K562 (cell line): Measurements from ENCODE around the gene TAS2R41. TPM values are rescaled to one million over a fixed set of nuclear protein-coding genes. Genes with fewer than 3 reads are reported as not detected.

Experiments used
- ATAC-seq: fragments of 200-7000 bp; cut with Tn5 transposase; 3 replicates; pipeline ENCODE4 v1.9.1; 2020; ENCODE audit warnings: moderate library complexity
- BruUV-seq: library from RNA; stranded (reverse); fragments of 400-500 nt; replicated peaks from 2 replicates; lab custom pipeline; 2021; lab: Mats Ljungman, UMichigan
- CTCF ChIA-PET: fragments of 300-600 bp; formaldehyde crosslinking; extraction: SDS; loops from one replicate; lab custom pipeline; 2021; ENCODE audit warnings: low intra/inter-chr PET ratio; lab: Yijun Ruan, JAX
- POLR2A ChIA-PET: fragments of 300-600, 350-650 bp; sonication (Branson Sonifier 250); formaldehyde crosslinking; extraction: SDS; loops from one replicate; lab custom pipeline; 2021; ENCODE audit warnings: antibody characterized with exemption, inconsistent platforms; lab: Yijun Ruan, JAX
- DNase-seq, 4 experiments: peaks; one replicate each; pipeline versions ENCODE4 v3.0.0 to v3.0.0-alpha.2; 2011 to 2018; ENCODE audit warnings: low spot score in 3 of 4, mixed read lengths in 3 of 4; ENCODE audit errors: extremely low read depth in 1 of 4
- FAIRE-seq: peaks from 2 replicates; lab custom pipeline; 2011; peaks lifted over from hg19 to GRCh38; lab: Jason Lieb, UNC
- H2AFZ ChIP-seq: 2 replicates; pipeline ENCODE4 v1.6.0; 2011; ENCODE audit warnings: low read depth, low read length, control low read depth, inconsistent platforms
- H3K27ac ChIP-seq: fragments of 200-600 bp; 3 replicates; pipeline ENCODE4 v1.8.0; 2011; ENCODE audit warnings: low read depth, mild to moderate bottlenecking, control low read depth, inconsistent platforms, low read length, moderate library complexity, mixed read lengths; ENCODE audit errors: extremely low read depth
- H3K27me3 ChIP-seq, 2 experiments: fragments of 300-600 bp in 1 of 2; 2 replicates in 1 of 2; 3 replicates in 1 of 2; pipeline versions ENCODE4 v1.6.0 to v1.8.0; 2011; ENCODE audit warnings: inconsistent platforms in 2 of 2, low read length in 2 of 2, mild to moderate bottlenecking in 1 of 2, mixed read lengths in 1 of 2, moderate library complexity in 1 of 2; ENCODE audit not compliant: control insufficient read depth in 2 of 2, insufficient read depth in 2 of 2
- H3K36me3 ChIP-seq: fragments of 300-600 bp; 3 replicates; pipeline ENCODE4 v1.8.0; 2011; ENCODE audit warnings: mild to moderate bottlenecking, low read length, inconsistent platforms; ENCODE audit not compliant: control insufficient read depth, insufficient read depth
- H3K4me1 ChIP-seq, 2 experiments: fragments of 200-600 bp in 1 of 2; replicated peaks in 1 of 2; 2 replicates in 1 of 2; 3 replicates in 1 of 2; pipeline versions ENCODE4 v1.5.1 to v1.8.0; 2011; ENCODE audit warnings: inconsistent platforms in 2 of 2, low read length in 2 of 2, mild to moderate bottlenecking in 1 of 2, mixed read lengths in 1 of 2, moderate library complexity in 1 of 2; ENCODE audit not compliant: control insufficient read depth in 2 of 2, insufficient read depth in 2 of 2
- H3K4me2 ChIP-seq: 2 replicates; pipeline ENCODE4 v1.6.1; 2011; ENCODE audit warnings: low read length, control low read depth, inconsistent platforms, mixed read lengths; ENCODE audit not compliant: insufficient read depth
- H3K4me3 ChIP-seq: fragments of 200-600 bp; sonication (generic), shearing (Covaris generic); 2 replicates; pipeline ENCODE4 v1.5.1; 2016; ENCODE audit warnings: control low read depth, inconsistent platforms
- H3K79me2 ChIP-seq: fragments of 200-600 bp; 3 replicates; pipeline ENCODE4 v1.8.0; 2011; ENCODE audit warnings: low read length, inconsistent platforms; ENCODE audit not compliant: control insufficient read depth, insufficient read depth
- H3K9ac ChIP-seq, 2 experiments: 2 replicates each; pipeline versions ENCODE4 v1.6.0 to v1.6.1; 2011; ENCODE audit warnings: low read depth in 2 of 2, low read length in 2 of 2, control low read depth in 1 of 2, inconsistent platforms in 1 of 2, mild to moderate bottlenecking in 1 of 2, mixed read lengths in 1 of 2; ENCODE audit not compliant: insufficient read depth in 1 of 2
- H3K9me1 ChIP-seq: one replicate; pipeline ENCODE4 v1.6.0; 2011; ENCODE audit warnings: inconsistent platforms, mild to moderate bottlenecking, low read length, moderate library complexity; ENCODE audit not compliant: control insufficient read depth, insufficient read depth
- H3K9me3 ChIP-seq: replicated peaks from 2 replicates; pipeline ENCODE4 v1.5.1; 2011; ENCODE audit warnings: low read depth, low read length, inconsistent platforms; ENCODE audit not compliant: control insufficient read depth, insufficient read depth
- H4K20me1 ChIP-seq: replicated peaks from 2 replicates; pipeline ENCODE4 v1.6.1; 2011; ENCODE audit warnings: low read length, inconsistent platforms, mixed read lengths; ENCODE audit not compliant: control insufficient read depth, insufficient read depth
- ZNF143 ChIP-seq: sonication (generic); formaldehyde crosslinking; IDR thresholded peaks from 2 replicates; pipeline ENCODE4 v1.9.0; 2022; ENCODE audit warnings: mild to moderate bottlenecking, missing genetic modification reagents
- WGBS: fragments of 100-300 bp; shearing (Covaris generic); methylation state at CpG from one replicate; pipeline ENCODE4 v1.1.6; 2016; ENCODE audit warnings: low coverage, mixed read lengths; ENCODE audit not compliant: insufficient coverage; ENCODE audit errors: missing lambda C conversion rate; 5-methylcytosine and 5-hydroxymethylcytosine counted together
- in situ Hi-C: fragments of 300-500 bp; cut with MboI; formaldehyde crosslinking; loops from 4 replicates; pipeline ENCODE4 v1.15.0; 2018; ENCODE audit warnings: inconsistent platforms, mixed read lengths
- intact Hi-C: fragments of 100-400 bp; cut with micrococcal nuclease; formaldehyde crosslinking; loops from 2 replicates; pipeline ENCODE4 v1.14.2; 2022
- polyA plus RNA-seq, 8 experiments: library from polyadenylated mRNA; depleted of rRNA in 4 of 8; stranded (reverse) in 5 of 8; unstranded in 3 of 8; fragments of >200 nt; fragmentation: Nextera tagmentation in 2 of 8; fragmentation: Illumina TruSeq in 1 of 8; extraction: Ambion mirVana in 2 of 8; extraction: Trizol in 1 of 8; gene quantifications; 2 replicates each; pipeline versions ENCODE4 v1.2.1 to v1.2.3, GENCODE V29; 2011 to 2014; ENCODE audit warnings: inconsistent platforms in 1 of 8, missing spikeins in 1 of 8
- total RNA-seq, 7 experiments: library from RNA; depleted of rRNA in 6 of 7; stranded (reverse); fragments of >200 nt in 6 of 7; fragmentation: Illumina TruSeq in 2 of 7; extraction: Trizol in 2 of 7; gene quantifications; 2 replicates each; pipeline versions ENCODE4 v1.2.1 to v1.2.3, GENCODE V29; 2011 to 2021; ENCODE audit warnings: low replicate concordance in 1 of 7
- TF ChIP-seq, protein P1 (sequence below): fragments of 450-650 bp; IDR thresholded peaks from 2 replicates; pipeline ENCODE4 v1.6.1; 2018; ENCODE audit not compliant: partially characterized antibody

TAS2R41 gene
- total and polyA plus RNA-seq, 9 of the 15 experiments (the other 6 are each of a cell fraction or from before 2014, with no cell fraction given) = not detected

DNA sequence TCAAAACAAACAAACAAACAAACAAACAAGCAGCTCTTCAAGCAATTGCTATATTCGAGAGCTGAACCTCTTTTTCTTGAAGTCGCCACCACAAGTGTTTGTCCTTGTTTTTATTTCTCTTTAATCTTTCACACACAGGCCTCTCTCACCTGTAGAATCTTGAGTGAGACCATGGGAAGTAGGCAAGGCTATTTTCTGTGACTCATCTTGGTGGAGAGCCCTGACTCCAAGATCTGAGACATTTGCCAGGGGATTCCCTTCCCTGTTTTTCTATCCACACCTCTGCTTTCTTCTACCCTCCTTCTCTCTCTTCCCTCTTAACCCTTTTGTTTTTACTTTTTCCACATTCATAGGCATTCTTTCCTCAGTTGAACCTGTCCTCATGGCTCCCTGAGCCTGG lies 42.4 kb upstream of the TAS2R41 start:
- whole genome bisulfite sequencing = 35% methylated on average over 2 of the region's 2 CpGs
- Histone ChIP-seq H3K9me3 (no peaks in the 10 kb centered on the region), H3K4me1 (peaks cover 0 to 3% of the 10 kb centered on the region in 2 experiments; a peak in 1 of 5 replicates), H3K9ac (no peak overlapping the region; a peak in 1 of 4 replicates), H2AFZ (peak overlapping the region; percentile 69), H3K9me1 (no peaks in the 10 kb centered on the region), H3K4me3 (no peak overlapping the region), H3K79me2 (no peaks in the 10 kb centered on the region), H3K36me3 (no peaks in the 10 kb centered on the region), H3K4me2 (no peak overlapping the region), H3K27ac (no peak overlapping the region), H3K27me3 (no peaks in the 10 kb centered on the region), H4K20me1 (no peaks in the 10 kb centered on the region)
- CTCF ChIA-PET = no interaction called here
- intact Hi-C loops (no loop called here), in situ Hi-C loops (no loop called here)
- no TSS peak for BruUV-seq
- FAIRE-seq (no peak), ATAC-seq (peak; percentile 7; the same call in 1 of the 3 replicates), DNase-seq (no peak)
- no peak for TF ChIP-seq ZNF143 (CRISPR knock-in tag)
- TF ChIP-seq, protein P1, sequence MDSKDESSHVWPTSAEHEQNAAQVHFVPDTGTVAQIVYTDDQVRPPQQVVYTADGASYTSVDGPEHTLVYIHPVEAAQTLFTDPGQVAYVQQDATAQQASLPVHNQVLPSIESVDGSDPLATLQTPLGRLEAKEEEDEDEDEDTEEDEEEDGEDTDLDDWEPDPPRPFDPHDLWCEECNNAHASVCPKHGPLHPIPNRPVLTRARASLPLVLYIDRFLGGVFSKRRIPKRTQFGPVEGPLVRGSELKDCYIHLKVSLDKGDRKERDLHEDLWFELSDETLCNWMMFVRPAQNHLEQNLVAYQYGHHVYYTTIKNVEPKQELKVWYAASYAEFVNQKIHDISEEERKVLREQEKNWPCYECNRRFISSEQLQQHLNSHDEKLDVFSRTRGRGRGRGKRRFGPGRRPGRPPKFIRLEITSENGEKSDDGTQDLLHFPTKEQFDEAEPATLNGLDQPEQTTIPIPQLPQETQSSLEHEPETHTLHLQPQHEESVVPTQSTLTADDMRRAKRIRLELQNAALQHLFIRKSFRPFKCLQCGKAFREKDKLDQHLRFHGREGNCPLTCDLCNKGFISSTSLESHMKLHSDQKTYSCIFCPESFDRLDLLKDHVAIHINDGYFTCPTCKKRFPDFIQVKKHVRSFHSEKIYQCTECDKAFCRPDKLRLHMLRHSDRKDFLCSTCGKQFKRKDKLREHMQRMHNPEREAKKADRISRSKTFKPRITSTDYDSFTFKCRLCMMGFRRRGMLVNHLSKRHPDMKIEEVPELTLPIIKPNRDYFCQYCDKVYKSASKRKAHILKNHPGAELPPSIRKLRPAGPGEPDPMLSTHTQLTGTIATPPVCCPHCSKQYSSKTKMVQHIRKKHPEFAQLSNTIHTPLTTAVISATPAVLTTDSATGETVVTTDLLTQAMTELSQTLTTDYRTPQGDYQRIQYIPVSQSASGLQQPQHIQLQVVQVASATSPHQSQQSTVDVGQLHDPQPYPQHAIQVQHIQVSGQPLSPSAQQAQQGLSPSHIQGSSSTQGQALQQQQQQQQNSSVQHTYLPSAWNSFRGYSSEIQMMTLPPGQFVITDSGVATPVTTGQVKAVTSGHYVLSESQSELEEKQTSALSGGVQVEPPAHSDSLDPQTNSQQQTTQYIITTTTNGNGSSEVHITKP = peak; percentile 69
- POLR2A ChIA-PET = interaction anchor here (0.7 kb wide), 1 partner anchor 144 kb away, joined by 3 read pairs; no protein-coding TSS in a partner anchor
